ENCODE data around the gene CDC25B.
A peak's percentile ranks its signal among the peaks of the same experiment; 100 is the strongest.
"Not testable (repeated sequence)": the region's sequence is repeated elsewhere in the genome, so short reads cannot be mapped to it uniquely, and the experiment has no call there.

The CDC25B gene

DNA sequence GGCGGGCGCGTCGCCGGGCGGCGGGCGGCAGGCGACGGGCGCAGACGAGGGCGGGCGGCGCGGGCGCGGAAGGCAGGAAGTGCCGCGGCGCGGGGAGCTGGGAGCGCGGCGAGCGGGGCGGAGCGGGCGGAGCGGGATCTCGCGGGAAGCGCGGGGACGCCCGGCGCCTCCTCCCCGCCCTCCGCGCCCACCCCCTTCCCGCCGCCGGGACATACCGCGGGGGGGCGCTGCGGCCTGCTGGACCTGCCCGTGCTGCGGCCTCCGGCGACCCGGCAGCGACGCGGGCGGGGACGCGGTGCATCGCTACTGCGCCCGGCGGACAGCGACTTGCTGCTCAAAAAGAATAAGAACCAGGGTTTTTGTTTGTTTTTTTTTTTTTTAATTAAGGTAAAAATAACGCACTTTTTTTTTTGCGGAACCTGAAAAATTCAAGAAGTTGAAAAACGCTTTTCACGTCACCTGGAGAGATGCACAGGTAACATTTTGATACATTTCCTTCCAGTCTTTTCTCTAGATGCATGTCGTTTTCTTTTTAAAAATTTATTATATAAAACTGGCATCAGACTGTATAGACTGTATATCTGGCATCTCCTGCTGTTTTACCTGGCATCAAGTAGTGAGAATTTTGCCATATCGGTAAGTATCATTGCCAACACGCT lies 9.3 kb upstream of the CDC25B start, which contains the start of gene CENPB:
Gene CENPB (minus strand): TSS at position 76 of the 659 bp plus-strand sequence. CDS start 257 bp downstream, outside the sequence.
- DNase-seq, result peak; percentile 96

DNA sequence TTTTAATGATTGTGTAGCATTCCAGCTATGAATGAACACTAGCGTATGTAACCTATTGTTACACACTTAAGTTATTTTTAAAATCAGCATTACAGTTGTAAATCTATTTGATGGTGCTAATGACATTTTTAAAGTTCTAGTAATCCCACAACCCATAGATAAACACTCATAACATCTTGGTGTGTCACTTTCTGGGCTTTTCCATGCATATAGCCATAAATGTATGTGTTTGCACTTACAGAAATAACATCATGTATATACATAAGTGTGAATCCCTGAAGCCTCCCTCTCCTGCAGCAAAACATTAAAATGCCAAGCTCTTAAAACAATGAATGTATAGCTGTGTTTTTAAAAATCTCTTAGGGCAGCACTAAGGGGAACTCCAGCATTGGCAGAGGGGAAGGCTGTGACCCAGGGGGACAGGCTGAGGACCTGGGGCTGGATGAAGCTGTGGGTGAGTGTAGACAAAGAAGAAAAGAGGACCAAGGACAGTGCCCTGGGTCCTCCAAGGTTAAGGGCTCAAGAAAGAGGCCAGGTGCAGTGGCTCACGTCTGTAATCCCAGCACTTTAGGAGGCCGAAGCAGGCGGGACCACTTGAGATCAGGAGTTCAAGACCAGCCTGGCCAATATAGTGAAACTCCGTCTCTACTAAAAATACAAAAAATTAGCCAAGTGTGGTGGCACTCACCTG lies 8.6 kb upstream of the CDC25B start:
- DNase-seq, result no peak

DNA sequence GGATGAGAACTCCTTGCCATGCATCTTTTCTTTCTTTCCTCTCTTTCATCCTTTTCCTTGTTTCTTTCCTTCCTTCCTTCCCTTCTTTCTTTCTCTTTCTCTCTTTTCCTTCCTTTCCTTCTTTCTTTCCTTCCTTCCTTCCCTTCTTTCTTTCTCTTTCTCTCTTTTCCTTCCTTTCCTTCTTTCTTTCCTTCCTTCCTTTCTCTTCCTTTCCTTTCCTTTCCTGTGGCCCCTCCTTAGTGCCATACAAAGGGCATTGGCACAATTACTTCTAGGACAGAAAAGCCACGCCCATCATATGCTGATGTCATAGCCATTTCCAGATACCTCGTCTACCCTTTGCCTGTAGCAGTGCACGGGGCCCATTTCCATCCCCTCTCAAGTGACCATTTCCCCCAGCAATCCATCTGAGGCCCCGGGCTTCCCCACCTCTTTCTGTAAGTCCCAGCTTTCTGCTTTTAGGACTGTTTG lies 7.4 kb upstream of the CDC25B start:
- DNase-seq, result no peak

DNA sequence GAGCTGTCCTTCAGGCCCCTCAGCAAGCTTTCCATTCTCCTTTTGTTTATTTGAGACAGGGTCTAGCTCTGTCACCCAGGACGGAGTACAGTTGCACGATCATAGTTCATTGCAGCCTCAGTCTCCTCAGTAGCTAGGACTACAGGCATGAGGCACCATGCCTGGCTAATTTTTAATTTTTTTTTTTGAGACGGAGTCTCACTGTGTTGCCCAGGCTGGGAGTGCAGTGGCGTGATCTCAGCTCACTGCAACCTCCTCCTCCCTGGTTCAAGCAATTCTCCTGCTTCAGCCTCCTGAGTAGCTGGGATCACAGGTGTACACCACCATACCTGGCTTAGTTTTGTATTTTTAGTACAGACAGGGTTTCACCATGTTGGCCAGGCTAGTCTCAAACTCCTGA lies 6.9 kb upstream of the CDC25B start:
- not testable (repeated sequence) for DNase-seq

DNA sequence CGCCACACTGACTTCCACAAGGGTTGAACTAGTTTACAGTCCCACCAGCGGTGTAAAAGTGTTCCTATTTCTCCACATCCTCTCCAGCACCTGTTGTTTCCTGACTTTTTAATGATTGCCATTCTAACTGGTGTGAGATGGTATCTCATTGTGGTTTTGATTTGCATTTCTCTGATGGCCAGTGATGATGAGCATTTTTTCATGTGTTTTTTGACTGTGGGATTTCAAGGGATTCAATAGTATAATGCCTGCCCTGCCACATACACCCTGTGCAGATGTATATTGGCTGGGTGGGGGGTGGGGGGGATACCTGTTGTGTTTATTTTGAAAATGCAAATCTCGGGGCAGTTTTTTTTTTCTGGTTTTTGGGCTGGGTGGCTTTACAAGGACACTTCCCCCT lies 1.9 kb upstream of the CDC25B start:
- not testable (repeated sequence) for DNase-seq

DNA sequence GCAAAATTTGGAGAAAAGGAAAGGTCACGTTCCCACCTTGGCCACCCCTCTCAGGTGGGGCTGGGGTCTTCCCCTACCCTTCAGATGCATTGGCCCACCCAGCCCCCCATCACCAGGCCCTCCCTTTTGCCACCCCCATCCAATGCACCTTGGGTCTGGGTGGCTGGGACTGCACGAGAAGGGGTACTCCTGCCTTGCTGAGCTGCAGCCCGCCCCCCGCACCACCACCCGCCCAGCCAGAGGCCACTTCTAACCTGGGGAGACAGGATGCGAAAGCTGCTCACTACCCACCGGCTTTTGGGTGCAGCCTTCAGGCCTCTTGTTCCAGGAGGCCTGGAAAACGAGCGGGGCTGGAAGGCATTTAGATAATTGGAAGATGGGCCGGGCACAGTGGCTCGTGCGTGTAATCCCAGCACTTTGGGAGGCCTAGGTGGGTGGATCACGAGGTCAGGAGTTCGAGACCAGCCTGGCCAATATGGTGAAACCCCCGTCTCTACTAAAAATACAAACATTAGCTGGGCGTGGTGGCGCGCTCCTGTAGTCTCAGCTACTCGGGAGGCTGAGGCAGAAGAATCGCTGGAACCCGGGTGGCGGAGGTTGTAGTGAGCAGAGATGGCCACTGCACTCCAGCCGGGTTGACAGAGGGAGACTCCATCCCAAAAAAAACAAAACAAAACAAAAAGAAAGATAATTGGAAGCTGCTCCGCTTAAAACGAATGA lies 1.2 kb upstream of the CDC25B start:
- DNase-seq, result no peak

DNA sequence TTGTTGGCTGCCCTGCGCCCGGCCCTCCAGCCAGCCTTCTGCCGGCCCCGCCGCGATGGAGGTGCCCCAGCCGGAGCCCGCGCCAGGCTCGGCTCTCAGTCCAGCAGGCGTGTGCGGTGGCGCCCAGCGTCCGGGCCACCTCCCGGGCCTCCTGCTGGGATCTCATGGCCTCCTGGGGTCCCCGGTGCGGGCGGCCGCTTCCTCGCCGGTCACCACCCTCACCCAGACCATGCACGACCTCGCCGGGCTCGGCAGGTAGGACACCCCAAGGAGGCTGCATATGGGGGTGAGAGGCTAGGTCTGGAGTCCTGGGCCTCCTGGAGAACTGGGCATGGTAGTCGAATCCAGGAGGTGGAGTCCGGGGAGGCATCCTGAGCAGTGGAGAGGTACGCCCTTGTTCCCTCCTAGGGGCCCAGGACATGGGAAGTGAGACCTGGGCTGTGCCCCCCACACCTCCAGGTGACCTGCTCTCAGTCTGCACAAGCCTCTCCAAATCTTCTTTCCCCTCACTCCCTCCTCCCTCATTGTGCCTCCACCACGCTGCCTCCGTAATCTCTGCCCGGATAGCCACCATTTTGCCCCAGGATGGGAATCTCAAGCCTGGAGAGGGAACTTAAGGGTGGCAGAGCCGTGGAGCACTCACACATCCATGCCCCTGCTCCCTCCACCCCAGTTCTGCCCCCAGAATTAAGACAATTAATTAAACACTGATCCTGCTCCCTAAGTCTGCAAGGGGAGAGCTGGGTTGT lies 541 bp downstream of the CDC25B start:
- peak; percentile 71 for DNase-seq

DNA sequence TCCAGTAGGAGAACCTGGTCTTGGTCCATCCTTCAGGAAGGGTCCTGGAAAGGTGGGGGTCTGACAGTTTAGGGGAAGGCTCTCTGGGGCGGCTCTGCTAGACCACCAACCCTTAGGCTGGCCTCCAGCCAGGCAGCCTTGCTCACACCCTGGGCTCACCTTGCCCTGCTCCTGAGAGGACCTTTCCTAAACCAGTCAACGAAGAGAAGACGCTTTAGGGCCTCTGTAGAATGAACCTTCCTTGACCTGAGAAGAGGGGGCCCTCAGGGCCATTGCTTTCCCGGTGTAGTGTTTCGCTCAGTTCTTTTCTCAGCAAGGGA lies 1.1 kb downstream of the CDC25B start:
- no peak for DNase-seq

DNA sequence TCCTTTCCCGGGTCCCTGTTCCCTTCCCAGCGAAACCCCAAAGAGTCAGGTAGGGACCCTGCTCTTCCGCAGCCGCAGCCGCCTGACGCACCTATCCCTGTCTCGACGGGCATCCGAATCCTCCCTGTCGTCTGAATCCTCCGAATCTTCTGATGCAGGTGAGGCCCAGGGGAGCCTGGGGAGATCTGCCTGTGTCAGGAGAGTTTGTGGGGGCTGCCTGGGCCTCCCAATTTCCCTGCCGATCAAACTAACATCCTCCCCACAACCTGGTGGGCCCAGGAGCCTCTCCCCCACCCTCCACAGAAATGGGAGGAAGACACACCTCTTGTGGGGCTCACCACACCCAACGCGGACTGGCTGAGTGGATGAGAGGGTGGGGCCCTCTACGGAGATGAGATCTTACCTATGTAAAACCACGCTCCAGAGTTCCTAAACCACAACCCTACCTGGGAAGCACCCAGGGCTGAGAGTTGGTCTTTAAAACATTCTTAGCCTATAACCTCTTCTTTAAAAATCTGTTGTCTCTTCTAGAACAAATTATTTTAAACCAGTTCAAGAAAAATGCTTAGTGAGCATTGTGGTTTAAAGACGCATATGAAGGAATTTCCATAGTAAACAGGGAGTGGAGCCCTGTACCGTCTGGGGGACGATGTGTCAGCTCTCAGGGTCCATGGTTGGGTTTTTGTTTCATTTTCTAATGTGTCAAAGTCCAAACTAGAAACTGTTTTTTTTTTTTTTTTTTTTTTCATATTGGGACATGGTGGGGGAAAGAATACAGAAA lies 1.7 kb downstream of the CDC25B start:
- DNase-seq, result peak; percentile 72

DNA sequence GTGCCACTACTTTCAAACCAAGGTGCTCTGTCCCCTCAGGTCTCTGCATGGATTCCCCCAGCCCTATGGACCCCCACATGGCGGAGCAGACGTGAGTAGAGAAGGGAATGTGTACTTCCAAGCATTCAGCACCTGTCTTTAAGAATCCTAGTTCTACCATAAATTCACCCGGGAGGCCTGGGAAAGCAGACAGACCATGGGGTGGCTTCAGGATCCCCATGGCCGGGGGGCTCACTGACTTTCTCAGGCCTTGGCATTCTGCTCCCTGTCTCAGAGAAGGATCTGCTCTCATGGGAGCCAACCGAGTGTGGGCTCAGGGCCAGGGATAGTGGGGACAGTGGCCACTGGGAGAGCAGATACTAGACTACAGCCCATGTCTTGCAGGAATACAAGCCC lies 2.3 kb downstream of the CDC25B start:
- DNase-seq, result no peak

DNA sequence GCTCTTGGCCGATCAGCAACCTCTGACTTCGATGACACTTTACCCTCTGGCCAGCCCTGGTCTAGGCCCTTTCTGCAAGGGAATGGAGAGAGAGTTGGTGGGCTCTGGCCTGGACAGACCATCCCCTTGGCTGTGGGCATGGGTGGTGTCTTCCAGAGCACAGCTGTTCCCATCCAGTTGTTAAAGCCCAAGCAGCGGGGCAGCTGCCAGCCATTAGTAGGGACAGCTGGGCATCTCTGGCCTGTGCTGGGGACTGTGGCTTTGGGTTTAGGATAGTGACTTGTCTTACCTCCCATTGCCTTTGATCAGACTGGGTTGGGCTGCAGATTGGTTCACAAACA lies 2.8 kb downstream of the CDC25B start:
- peak; percentile 71 for DNase-seq

DNA sequence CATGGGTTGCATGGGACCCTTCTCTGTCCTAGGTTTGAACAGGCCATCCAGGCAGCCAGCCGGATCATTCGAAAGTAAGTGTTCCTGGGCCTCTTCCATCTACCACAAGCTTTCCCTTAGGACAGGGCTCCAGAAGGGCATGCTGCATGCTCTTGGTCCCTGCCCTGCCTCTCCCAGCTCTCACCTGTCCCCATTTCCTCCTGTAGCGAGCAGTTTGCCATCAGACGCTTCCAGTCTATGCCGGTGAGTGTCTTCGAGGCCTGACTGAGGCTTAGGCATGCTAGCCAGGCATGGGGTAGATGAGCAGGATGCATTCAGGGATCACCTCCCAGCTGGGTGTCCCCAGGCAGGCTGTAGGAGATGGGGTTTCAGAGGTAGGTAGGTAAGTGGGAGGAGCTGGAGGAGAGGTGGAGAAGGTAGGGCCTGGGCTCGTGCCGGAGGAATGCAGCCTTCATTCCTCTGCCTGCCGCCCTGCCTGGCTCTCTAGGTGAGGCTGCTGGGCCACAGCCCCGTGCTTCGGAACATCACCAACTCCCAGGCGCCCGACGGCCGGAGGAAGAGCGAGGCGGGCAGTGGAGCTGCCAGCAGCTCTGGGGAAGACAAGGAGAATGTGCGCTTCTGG lies 4.3 kb downstream of the CDC25B start:
- peak; percentile 77 for DNase-seq

DNA sequence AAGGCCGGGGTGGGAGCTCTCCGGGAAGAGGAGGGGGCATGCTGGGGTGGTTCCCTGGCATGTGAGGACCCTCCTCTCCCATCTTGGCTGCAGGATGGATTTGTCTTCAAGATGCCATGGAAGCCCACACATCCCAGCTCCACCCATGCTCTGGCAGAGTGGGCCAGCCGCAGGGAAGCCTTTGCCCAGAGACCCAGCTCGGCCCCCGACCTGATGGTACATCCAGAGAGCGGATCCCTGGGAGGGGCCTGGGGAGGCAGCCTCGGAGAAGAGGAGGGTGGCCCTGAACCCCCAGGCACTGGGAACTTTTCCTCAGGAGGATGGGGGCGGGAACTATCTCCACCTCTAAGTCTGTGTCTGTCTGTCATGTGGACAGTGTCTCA lies 4.8 kb downstream of the CDC25B start:
- DNase-seq, result no peak

DNA sequence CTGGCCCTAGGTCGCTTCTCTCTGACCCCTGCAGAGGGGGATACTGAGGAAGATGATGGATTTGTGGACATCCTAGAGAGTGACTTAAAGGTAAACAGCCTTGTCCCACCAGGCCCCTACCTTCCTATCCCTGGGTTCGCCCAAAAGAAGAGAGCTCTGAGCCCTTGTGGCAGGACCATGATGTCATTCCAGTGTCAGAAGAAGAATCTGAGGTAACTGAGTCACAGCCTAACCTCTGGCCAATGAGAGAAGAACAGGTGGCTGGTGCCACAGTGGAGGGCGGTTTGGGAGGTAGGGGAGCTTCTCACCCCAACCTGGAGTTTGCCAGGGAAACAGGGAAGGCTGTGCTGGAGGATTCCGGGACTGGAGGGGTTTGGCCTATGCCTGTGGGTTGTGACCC lies 5.2 kb downstream of the CDC25B start:
- DNase-seq, result no peak

DNA sequence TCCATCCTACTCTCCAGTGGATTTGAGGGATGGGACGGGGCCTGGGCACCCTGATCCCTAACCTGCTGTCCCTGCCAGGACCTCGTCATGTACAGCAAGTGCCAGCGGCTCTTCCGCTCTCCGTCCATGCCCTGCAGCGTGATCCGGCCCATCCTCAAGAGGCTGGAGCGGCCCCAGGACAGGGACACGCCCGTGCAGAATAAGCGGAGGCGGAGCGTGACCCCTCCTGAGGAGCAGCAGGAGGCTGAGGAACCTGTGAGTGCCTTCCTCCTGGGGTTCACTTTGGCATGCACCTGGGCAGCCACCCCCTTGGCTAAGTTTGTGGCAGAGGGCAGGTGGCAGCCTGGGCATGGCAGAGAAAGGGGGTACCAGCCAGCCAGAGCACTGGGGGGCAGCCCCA lies 5.7 kb downstream of the CDC25B start:
- DNase-seq, result peak; percentile 65

DNA sequence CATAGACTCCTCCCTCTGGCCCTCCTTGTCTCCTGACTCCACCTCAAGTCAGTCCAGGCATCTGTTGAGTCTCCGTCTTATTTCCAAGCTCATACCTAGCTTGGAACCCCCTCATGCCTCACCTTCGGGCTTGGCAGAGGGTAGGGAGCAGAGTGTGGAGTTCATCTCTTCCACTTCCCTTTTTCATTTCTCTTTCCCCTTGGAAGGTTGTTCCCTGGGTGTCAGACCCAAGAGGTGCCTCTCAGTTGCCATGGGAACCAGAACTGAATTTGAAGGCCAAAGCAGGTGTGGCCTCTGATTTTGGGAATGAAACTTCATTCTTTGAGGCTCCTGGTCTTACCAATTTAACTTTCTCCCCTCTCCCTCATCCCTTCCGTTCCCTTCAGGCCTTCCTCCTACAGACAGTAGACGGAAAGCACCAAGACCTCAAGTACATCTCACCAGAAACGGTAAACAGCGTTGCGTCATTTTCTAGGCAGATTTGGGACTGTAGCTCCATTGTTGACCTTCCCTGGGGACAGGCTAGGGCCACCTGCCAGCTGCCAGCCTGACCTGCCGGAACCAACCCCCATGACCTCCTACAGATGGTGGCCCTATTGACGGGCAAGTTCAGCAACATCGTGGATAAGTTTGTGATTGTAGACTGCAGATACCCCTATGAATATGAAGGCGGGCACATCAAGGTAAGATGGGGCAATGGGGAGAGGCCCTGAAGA lies 6.6 kb downstream of the CDC25B start:
- peak; percentile 94 for DNase-seq

DNA sequence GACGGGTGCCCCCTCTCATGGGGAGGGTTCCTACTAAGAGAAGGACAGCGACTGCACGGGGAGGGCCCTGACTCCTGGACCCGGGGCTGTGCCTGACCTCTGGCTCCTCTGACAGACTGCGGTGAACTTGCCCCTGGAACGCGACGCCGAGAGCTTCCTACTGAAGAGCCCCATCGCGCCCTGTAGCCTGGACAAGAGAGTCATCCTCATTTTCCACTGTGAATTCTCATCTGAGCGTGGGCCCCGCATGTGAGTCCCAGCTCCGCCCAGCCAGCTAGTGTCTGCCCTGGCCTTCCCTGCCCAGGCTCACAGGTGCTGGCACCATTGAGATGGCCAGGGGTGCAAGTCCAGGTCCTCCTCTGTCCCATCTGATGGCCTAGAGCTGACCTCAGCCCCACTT lies 7.2 kb downstream of the CDC25B start:
- no peak for DNase-seq

DNA sequence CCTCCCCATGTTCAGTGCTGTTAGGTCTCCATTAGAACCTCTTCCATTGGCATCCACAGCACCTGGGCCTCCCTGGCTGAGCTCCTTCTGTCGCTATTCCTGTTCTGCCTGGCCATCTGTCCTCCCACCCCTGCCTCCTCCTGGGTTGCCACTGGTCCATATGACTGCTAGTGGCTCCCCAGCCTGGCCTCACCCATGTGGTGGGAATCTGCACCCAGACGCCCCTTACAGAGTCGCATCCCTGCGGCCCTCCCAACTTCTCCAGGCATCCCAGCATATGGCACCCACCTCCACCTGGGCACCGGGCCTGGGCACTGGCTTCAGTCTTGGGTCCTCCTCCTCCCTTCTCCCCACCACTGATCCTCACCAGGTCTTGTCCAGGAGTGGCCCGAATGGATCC lies 7.7 kb downstream of the CDC25B start:
- no peak for DNase-seq

DNA sequence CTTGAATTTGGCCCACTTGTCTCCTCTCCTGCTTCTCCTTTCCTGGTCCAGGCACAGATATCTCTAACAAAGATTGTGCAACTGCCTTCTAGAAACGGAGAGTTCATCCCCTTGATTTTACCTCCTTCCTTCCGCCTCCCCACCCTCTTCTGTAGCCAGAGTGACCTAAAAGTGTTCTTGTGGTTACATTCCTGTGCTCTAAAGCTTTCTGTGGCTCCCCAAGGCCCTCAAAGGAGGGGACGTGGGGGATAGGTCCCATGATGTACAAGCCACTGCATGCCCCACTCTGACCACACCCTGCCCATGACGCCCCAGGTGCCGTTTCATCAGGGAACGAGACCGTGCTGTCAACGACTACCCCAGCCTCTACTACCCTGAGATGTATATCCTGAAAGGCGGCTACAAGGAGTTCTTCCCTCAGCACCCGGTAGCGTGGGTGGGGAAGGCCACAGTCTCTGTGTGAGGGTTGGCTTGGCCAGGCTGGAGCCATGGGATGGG lies 8.2 kb downstream of the CDC25B start:
- no peak for DNase-seq

DNA sequence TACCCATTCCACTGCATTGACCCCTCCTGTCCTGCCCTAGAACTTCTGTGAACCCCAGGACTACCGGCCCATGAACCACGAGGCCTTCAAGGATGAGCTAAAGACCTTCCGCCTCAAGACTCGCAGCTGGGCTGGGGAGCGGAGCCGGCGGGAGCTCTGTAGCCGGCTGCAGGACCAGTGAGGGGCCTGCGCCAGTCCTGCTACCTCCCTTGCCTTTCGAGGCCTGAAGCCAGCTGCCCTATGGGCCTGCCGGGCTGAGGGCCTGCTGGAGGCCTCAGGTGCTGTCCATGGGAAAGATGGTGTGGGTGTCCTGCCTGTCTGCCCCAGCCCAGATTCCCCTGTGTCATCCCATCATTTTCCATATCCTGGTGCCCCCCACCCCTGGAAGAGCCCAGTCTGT lies 8.7 kb downstream of the CDC25B start:
- DNase-seq, result no peak

DNA sequence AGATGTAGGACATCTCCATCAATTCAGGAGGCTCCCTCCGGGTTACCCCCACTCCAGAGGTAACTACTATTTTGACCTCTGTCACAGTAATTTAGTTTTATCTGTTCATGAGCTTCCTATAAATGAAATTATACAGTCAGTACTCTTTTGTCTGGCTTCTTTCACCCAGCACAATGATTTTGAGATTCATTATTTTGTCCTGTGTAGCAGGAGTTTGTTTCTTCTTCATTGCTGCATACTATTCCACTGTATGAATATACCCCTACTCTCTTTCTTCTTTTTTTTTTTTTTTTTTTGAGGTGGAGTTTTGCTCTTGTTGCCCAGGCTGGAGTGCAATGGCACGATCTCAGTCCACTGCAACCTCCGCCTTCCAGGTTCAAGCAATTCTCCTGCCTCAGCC lies 12.4 kb downstream of the CDC25B start:
- DNase-seq, result no peak
